Stimulated activated effector memory CD8-positive, alpha-beta T cell treated with anti-CD3 and anti-CD28 coated beads, Interleukin-12 subunit alpha, Interleukin-12 subunit beta, amount 100 ng/mL, for 72 hours (primary cell): Measurements from ENCODE around the gene TTC29.

Source experiments
- ATAC-seq: fragments of 150-1000 bp; cut with Tn5 transposase; 2 replicates; pipeline ENCODE4 v1.10.0; 2021
- DNase-seq, 2 donors: peaks; one replicate each; pipeline ENCODE4 v3.0.0; 2021 to 2022; ENCODE audit warnings: low spot score in 2 of 2
- H3K27ac Mint-ChIP-seq: one replicate; pipeline ENCODE4 v1.8.0; 2022; ENCODE audit warnings: mild to moderate bottlenecking, mixed read lengths
- H3K36me3 Mint-ChIP-seq: one replicate; pipeline ENCODE4 v1.8.0; 2022; ENCODE audit warnings: mild to moderate bottlenecking, mixed read lengths
- H3K4me1 Mint-ChIP-seq: one replicate; pipeline ENCODE4 v1.8.0; 2022; ENCODE audit warnings: mixed read lengths
- H3K4me3 Mint-ChIP-seq: one replicate; pipeline ENCODE4 v1.8.0; 2022; ENCODE audit warnings: mild to moderate bottlenecking, mixed read lengths
- H3K9me3 Mint-ChIP-seq: one replicate; pipeline ENCODE4 v1.8.0; 2022; ENCODE audit warnings: mixed read lengths

TTC29 gene

DNA sequence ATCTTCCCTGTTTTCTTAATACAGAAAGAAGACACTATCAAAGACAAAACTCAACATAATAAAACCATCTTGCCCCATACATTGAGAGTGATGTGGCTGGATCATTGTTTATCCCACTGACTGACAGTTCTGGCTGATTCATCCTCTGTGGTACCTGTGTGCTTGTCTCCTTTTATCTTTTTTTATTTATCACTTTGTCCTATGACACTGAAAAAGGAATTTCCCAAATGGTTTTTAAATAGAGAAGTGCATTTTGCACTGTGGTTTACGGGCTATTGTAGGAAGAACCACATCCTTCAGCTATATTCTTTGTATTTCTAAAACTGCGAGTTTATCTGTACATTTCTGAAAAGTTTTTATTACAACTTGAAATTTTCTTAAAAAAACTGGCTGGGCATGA is 15.0 kb downstream of the TTC29 start:
- Mint-ChIP-seq H3K4me3 (no peak overlapping the region), H3K36me3 (no peaks in the 10 kb centered on the region), H3K27ac (no peak overlapping the region), H3K9me3 (no peaks in the 10 kb centered on the region), H3K4me1 (no peaks in the 10 kb centered on the region)
- DNase-seq (no peak), ATAC-seq (no peak)

DNA sequence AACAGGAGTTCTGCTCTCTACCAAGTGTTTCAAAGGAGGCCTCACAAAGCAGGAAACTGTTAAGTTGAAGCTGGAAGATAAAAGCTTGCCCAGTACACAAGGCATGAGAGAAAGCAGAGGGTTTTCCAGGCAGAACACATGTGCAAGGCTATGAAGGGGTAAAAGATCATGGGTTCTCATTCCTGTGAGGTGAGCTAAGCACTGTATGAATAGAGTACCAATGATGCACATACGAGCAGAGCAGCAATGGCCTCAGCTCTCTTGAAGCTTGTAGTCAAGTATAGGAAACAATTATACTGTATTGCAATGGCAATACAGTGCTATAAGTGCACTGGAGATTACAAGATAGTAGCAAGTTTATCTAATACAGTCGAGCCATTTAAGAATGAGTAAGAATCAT is 18.0 kb downstream of the TTC29 start:
- H3K9me3 Mint-ChIP-seq, result no peaks in the 10 kb centered on the region
- no peaks in the 10 kb centered on the region for H3K4me1 Mint-ChIP-seq
- no peak overlapping the region for H3K27ac Mint-ChIP-seq
- H3K36me3 Mint-ChIP-seq, result no peaks in the 10 kb centered on the region
- DNase-seq, result no peak
- peak; percentile 24 for ATAC-seq
- H3K4me3 Mint-ChIP-seq, result no peak overlapping the region

DNA sequence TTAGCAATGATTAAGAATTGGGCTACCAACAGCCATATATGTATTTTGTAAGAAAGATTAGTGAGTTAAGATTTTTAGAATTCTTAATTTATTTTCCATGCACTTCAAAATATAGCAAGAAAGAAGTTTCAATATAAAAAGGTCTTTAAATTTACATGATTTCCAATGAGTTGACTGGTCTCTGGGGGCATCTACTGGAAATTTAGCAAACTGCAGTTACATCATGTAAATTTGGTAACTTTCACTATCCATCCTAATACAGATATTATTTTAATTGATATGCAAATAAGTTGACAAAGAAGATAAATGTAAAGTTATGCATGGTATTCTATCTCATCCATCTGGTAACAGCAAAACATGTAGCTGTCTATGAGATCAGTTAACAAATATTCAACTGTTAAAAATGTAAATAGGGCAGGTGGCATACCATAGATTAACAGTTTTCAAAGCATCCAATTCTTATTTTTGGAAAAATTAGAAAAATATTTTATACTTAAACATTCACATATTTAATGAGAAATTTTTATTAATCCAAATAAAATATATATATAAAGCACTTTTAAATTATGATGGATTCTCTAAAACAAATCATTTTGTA is 29.1 kb downstream of the TTC29 start:
- Mint-ChIP-seq H3K9me3 (no peaks in the 10 kb centered on the region), H3K4me3 (no peak overlapping the region), H3K36me3 (no peaks in the 10 kb centered on the region), H3K27ac (no peak overlapping the region), H3K4me1 (no peaks in the 10 kb centered on the region)
- ATAC-seq (no peak), DNase-seq (no peak)

DNA sequence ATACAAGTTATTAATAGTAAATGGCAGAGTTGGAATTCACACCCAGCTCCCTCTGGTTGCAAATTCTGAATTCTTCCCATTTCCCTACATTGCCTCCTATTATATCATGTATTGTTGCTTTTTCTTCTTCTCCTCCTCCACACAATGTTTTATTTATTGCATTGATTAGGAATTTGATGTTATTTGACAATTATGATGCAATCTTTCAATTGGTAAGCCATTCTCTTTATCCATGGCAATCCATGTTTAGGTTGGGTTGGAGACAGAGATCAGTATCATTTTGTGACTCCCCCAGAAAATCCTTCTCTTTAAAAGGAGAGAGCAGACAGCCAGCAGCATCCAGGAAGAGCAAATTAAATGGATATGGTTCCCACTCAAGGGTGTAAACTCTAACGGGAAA is 30.5 kb downstream of the TTC29 start:
- no peak overlapping the region for H3K27ac Mint-ChIP-seq
- no peak for ATAC-seq
- H3K9me3 Mint-ChIP-seq, result no peaks in the 10 kb centered on the region
- no peaks in the 10 kb centered on the region for H3K4me1 Mint-ChIP-seq
- H3K36me3 Mint-ChIP-seq, result no peaks in the 10 kb centered on the region
- no peak for DNase-seq
- no peak overlapping the region for H3K4me3 Mint-ChIP-seq

DNA sequence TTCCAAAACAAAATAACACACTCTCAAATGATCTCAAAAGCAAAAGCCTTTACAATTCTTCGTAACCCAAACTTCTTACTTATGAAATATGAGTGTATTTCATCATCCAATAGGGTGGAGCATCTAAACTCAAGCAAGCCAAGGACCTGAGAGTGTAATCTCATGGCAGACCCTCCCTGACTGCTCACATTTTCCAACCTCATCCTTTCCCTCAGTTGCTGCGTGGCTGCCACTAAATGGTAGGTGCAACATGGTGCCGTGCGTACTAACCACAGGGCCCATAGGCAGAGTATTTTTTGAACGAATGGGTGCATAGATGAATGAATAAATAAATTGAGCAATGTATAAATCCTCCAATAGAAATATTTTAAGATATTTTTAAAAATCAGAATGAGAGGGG is 45.4 kb downstream of the TTC29 start:
- Mint-ChIP-seq H3K4me3 (no peak overlapping the region), H3K9me3 (no peaks in the 10 kb centered on the region), H3K36me3 (no peaks in the 10 kb centered on the region), H3K27ac (no peak overlapping the region), H3K4me1 (no peaks in the 10 kb centered on the region)
- ATAC-seq, result no peak
- DNase-seq, result no peak

DNA sequence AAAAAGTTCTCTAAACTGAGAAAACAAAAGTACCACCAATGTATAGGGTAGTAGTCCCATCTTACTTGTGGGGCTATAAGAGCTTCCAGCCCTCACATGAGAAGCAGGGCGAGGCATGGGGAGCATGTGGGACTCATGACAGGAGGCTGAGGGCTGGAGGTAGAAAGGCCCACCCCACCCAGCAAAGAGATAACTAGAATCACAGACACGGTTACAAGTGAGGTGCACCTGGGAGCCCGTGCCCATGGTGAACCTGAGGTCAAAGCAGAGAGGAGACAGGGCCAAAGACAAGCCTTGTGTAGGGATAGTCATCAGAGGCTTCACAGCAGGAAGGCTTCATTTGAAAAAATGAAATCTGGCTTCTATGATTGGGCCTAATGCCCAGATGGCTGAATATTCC is 55.4 kb downstream of the TTC29 start:
- no peak for DNase-seq
- Mint-ChIP-seq H3K9me3 (no peaks in the 10 kb centered on the region), H3K4me1 (no peaks in the 10 kb centered on the region), H3K27ac (no peak overlapping the region), H3K4me3 (no peak overlapping the region), H3K36me3 (no peaks in the 10 kb centered on the region)
- no peak for ATAC-seq

DNA sequence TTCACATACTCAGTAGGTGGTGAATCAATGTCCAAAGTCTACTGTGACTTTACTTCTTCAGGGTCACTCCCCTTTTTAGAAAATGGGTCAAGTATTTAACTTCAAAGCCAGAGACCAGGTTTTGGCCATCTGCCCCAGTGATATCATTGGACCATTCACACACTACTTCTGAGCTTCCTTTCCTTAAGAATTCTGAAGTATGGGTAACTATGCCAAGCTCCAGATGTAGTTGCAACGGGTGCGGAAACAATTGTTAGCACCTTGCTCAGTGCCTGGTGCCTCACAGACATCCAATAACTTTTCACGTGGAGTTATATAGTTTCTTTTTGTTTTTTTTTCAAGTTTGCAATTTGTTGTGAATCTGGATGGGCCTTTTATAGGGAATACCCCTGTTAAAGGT is 62.6 kb downstream of the TTC29 start:
- Mint-ChIP-seq H3K4me1 (no peaks in the 10 kb centered on the region), H3K36me3 (no peaks in the 10 kb centered on the region), H3K9me3 (no peaks in the 10 kb centered on the region), H3K4me3 (no peak overlapping the region), H3K27ac (no peak overlapping the region)
- DNase-seq (no peak), ATAC-seq (no peak)

DNA sequence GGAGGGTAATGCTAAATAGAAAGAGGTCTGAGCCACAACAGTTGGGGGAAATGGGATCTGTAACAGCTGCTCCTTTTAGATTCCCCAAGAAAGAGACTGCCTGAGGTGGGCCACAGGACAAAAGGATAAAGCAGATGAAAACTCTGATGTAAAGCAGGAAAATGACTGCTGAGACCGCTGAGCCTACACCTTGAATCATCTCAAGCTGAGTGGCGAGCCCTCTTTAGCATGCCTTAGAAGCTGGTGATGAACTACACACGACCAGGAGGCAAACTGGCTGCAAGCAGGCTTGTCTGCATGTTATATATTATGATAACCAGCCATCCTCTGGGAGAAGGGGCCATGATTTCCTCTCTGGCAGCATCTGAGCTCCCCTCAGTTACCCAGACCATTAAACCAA is 88.4 kb downstream of the TTC29 start:
- Mint-ChIP-seq H3K4me1 (no peaks in the 10 kb centered on the region), H3K4me3 (no peak overlapping the region), H3K27ac (no peak overlapping the region), H3K9me3 (no peaks in the 10 kb centered on the region), H3K36me3 (no peaks in the 10 kb centered on the region)
- no peak for DNase-seq
- no peak for ATAC-seq

DNA sequence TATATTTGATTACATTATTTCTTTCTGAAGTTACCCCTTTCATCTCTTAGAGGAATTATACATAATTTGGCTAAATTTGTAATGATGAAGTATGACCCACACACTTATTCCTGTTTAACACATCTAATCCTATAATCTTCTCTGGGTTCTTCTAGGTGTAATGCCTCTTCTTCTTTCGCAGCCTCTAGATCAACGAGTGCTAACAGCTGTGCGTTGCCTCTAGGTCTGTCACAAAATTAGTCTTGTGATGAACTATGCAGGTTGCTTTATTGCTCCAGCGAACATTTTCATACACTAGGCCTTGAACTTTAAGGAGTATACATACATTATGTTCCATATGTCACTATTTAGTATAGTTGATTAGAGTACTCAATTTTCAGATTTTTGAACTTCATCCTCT is 89.9 kb downstream of the TTC29 start:
- H3K4me1 Mint-ChIP-seq, result no peaks in the 10 kb centered on the region
- no peaks in the 10 kb centered on the region for H3K9me3 Mint-ChIP-seq
- DNase-seq, result no peak
- H3K4me3 Mint-ChIP-seq, result no peak overlapping the region
- no peaks in the 10 kb centered on the region for H3K36me3 Mint-ChIP-seq
- H3K27ac Mint-ChIP-seq, result no peak overlapping the region
- ATAC-seq, result no peak

DNA sequence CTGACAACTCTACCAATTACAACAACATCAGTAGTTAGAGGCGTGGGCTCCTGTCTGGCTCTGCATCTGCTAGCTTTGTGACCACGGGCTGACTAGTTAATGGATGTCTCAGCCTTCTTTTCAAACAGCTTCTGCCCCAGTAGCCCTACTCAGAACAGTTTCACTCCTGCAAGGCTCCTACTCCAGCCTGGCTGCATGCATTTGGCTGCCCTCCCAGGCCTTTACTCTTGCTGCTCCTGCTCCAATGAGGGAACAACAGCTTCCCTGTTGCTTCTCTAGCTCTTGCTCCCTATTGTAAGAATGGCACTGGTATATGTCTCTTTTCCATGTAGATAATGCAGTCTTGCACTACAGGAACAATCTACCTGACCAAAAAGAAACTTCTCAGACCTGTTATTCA is 93.3 kb downstream of the TTC29 start:
- Mint-ChIP-seq H3K4me1 (no peaks in the 10 kb centered on the region), H3K27ac (no peak overlapping the region), H3K9me3 (no peaks in the 10 kb centered on the region), H3K36me3 (no peaks in the 10 kb centered on the region), H3K4me3 (no peak overlapping the region)
- no peak for ATAC-seq
- no peak for DNase-seq

DNA sequence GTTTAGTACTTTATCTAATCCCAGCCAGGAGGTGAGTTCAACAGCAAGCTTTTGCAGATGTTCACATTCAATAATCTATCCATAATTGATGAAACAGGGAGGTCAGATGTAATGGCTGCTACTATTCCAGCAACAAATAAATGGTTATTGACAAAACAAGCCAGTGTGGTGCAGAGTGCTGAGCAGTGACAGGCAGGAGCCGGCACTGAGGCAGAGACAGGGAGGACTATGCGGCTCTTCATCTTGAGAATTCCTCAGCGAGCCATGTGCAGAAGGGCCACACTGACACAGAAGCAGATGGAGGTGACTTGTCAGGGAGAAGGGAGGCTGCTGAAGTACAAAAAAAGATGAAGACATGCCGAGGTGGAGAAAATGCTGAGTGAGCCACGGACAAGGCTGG is 98.3 kb downstream of the TTC29 start:
- ATAC-seq (no peak), DNase-seq (no peak)
- H3K4me3 Mint-ChIP-seq, result no peak overlapping the region
- no peaks in the 10 kb centered on the region for H3K9me3 Mint-ChIP-seq
- H3K4me1 Mint-ChIP-seq, result no peaks in the 10 kb centered on the region
- H3K36me3 Mint-ChIP-seq, result no peaks in the 10 kb centered on the region
- H3K27ac Mint-ChIP-seq, result no peak overlapping the region

DNA sequence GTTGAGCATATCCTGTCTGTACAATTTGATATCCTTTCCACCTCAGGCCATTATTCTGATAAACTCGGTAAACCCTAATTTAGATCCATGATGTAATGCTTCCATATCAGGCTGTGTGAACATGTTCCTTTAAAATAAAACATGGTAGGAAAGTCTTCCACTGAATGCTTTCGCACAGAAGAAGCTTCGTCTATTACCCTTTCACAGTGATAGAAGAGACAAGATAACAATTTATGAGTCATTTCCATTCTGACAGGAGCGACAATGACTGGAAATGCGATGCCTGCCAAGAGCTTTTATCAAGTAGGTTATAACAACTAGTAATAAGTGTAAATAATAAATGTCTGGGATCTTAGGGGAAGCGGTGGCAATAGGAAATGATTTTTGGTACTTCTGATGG is 98.8 kb downstream of the TTC29 start:
- Mint-ChIP-seq H3K9me3 (no peaks in the 10 kb centered on the region), H3K36me3 (no peaks in the 10 kb centered on the region), H3K4me3 (no peak overlapping the region), H3K27ac (no peak overlapping the region), H3K4me1 (no peaks in the 10 kb centered on the region)
- DNase-seq, result no peak
- no peak for ATAC-seq

DNA sequence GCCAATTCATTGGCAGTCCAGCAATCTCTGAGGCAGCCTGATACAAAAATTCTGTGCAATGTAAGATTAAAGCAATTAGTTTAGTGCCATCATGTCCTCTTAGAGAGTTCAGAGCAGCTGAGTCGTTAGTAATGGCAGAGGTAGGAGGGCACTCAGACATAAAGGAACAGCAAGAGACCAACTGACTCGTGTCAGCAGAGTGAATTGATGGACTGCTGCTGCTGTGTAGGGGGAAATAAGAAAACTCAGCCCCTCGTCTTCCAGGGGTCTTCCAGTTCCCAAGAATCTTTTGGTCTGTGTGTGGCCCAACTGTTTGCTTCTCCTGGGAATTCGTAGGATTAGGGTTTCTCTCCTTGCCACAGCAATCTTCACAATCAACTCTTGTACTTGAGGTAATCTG is 100.9 kb downstream of the TTC29 start:
- no peak for ATAC-seq
- no peak for DNase-seq
- no peaks in the 10 kb centered on the region for H3K36me3 Mint-ChIP-seq
- H3K27ac Mint-ChIP-seq, result no peak overlapping the region
- H3K9me3 Mint-ChIP-seq, result no peaks in the 10 kb centered on the region
- no peaks in the 10 kb centered on the region for H3K4me1 Mint-ChIP-seq
- H3K4me3 Mint-ChIP-seq, result no peak overlapping the region

DNA sequence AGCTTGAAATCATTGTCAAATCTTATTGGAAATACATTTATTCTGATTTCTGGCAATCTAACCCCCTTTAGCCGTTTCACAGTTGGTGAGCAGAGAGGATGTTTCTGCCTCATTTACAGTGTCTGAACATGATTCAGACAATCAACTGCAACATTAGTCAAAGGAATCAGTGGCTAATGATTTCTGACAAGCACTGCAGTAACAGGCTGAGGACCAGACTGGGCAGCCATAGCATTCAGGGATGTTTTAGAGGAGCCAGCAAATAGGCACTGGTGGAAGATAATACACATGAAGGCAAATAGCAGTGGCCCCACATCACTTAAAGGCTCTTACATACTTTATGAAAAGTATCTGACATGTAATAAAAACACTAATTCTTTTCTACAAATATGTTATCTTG is 102.8 kb downstream of the TTC29 start:
- DNase-seq (no peak), ATAC-seq (no peak)
- Mint-ChIP-seq H3K4me3 (no peak overlapping the region), H3K9me3 (no peaks in the 10 kb centered on the region), H3K36me3 (no peaks in the 10 kb centered on the region), H3K4me1 (no peaks in the 10 kb centered on the region), H3K27ac (no peak overlapping the region)

DNA sequence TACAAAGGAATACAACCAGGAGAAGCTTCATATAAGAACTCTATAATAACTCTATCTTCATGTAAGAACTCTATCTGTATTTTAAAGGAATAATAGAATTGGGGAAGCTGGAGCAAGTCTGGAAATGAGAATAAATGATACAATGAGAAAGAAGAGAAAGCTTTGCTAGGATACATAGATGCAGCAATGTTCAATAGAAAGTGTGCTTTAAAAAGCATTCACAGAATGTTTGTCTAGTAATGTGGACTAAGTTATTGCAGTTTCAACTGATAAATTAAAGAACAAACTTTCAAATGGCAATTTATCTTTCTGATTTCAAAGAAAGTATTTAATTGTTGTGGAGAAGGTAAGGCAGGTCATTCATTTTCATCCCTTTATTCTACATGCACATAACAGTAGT is 104.9 kb downstream of the TTC29 start:
- H3K27ac Mint-ChIP-seq, result no peak overlapping the region
- no peak for ATAC-seq
- H3K4me3 Mint-ChIP-seq, result no peak overlapping the region
- peaks cover 3% of the 10 kb centered on the region for H3K9me3 Mint-ChIP-seq
- H3K4me1 Mint-ChIP-seq, result no peaks in the 10 kb centered on the region
- DNase-seq, result no peak
- H3K36me3 Mint-ChIP-seq, result no peaks in the 10 kb centered on the region

DNA sequence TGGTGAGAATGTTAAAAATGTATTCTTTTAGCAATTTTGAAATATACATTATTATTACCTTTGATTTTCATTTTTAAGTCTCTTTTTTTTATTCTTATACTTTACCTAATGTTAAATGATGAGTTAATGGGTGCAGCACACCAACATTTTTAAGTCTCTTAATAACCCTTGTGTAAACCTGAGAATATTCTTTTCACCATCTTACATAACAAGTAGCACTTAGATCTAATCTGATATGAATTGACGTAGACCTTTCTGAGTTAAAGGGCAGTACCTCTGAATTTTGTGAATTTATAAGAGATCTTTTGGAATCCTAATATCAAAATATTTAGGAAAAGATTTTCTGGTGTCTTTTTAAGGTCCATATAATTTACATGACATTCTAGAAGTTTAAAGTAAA is 110.6 kb downstream of the TTC29 start:
- ATAC-seq (no peak), DNase-seq (no peak)
- no peaks in the 10 kb centered on the region for H3K36me3 Mint-ChIP-seq
- no peak overlapping the region for H3K4me3 Mint-ChIP-seq
- no peak overlapping the region for H3K27ac Mint-ChIP-seq
- H3K9me3 Mint-ChIP-seq, result peaks cover 3% of the 10 kb centered on the region
- H3K4me1 Mint-ChIP-seq, result no peaks in the 10 kb centered on the region
